NCI-H82 (cell line): Measurements from ENCODE around the gene CLDN7.

Experiments used
- DNase-seq: peaks from one replicate; lab custom pipeline; 2025; lab: John Stamatoyannopoulos, UW

Gene CLDN7

GRCh38 chr17:7262192-7262934, at the start of gene CLDN7:
Gene CLDN7, minus strand, starts transcription at chr17:7262478. Its CDS starts 435 bp downstream, at chr17:7262043.
- no peak for DNase-seq

DNA sequence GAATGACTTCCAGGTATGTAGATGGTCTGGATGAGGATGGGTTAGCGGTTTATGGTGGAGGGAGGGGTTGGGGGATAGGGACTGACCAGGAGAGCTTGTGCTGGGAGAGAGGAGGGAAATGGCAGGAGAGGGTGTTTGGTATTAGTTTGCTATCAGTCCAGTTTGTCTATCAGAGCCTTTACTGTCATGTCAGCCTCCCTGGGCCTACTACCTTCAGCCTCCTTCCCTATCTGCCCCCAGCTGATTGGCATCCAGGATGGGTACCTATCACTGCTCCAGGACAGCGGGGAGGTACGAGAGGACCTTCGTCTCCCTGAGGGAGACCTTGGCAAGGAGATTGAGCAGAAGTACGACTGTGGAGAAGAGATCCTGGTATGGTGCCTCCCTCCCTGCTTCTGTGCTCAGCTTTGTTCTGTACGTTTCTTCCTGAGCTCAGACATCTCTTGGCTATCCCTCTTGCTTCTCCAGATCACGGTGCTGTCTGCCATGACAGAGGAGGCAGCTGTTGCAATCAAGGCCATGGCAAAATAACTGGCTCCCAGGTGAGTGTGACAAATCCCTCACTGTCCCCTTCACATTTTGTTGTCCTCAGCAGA, 48.9 kb upstream of the CLDN7 start:
- no peak for DNase-seq

DNA sequence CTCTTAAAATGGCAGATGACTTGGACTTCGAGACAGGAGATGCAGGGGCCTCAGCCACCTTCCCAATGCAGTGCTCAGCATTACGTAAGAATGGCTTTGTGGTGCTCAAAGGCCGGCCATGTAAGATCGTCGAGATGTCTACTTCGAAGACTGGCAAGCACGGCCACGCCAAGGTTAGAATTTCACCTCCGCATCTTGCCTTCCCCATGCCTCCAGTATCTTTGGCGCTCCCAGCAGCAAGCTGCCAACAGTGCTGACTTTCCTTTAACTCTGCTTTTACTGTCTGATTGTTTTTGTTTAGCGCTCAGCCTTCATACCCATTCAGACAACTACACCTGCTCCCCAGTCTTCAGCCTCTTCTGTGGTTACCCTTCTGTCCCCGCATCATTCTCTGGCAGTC, 47.4 kb upstream of the CLDN7 start:
- no peak for DNase-seq

- peak; percentile 90 for DNase-seq
These were observed 46.6 kb upstream of the CLDN7 start for GRCh38 chr17:7308625-7309433.

GRCh38 chr17:7307686-7308624, 45.7 kb upstream of the CLDN7 start:
- peak; percentile 77 for DNase-seq

DNA sequence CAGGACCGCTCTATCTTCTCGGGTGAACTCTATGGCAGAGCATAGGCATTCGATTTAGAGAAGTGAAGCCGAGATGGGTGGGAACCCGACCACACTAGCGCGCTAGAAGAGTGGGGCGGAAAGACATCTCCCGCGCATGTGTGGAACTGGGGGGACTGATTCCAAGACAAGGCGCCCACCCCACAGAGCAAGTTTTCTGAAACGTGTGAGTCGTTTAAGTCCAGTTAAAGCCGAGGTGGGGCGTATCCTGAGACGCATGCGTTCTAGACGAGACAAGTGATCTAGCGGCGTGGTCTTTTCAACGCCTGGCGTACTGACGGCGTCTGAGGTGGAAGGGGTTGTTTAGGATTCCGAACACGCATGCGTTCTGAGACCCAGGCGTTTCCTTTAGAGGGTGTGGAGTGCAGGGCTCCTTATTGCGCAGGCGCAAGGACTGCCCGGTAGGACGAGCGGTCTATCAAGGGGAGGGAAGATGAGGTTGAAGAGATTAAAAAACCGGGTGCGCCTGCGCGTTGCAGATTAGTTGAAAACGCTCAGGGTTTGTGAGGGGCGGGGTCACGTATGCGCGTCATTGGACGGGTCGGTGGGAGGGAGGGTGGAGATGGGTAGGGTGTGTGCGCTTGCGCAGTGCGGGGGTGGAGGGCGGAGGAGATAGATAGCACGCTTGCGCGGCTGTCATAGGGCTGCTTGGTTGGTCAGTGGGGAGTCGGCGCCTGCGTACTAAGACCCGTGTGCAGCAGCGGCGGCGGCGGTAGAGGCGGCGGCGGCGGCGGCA, 44.8 kb upstream of the CLDN7 start, which contains the start of gene EIF5A:
Gene EIF5A, plus strand, starts transcription at position 718 of the 775 bp plus-strand sequence. CDS start 2,008 bp downstream, outside the sequence.
- peak; percentile 100 for DNase-seq

DNA sequence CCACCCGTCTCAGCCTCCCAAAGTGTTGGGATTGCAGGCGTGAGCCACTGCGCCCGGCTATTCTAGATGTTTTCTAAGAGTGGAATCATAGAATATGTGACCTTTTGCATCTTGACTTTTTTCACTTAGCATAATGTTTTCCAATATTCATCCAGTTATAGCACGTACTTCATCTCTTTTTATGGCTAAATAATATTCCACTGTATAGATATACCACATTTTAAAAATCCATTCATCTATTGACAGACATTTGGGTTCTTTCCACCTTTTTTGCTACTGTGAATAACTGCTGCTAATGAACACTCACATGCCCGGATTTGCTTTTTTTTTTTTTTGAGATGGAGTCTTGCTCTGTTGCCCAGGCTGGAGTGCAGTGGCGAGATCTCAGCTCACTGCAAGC, 41.9 kb upstream of the CLDN7 start:
- no peak for DNase-seq

- DNase-seq = peak; percentile 94
These were observed 34.0 kb upstream of the CLDN7 start for GRCh38 chr17:7296189-7296861.

- DNase-seq = no peak
These were observed 33.2 kb upstream of the CLDN7 start for GRCh38 chr17:7295230-7296180.

DNA sequence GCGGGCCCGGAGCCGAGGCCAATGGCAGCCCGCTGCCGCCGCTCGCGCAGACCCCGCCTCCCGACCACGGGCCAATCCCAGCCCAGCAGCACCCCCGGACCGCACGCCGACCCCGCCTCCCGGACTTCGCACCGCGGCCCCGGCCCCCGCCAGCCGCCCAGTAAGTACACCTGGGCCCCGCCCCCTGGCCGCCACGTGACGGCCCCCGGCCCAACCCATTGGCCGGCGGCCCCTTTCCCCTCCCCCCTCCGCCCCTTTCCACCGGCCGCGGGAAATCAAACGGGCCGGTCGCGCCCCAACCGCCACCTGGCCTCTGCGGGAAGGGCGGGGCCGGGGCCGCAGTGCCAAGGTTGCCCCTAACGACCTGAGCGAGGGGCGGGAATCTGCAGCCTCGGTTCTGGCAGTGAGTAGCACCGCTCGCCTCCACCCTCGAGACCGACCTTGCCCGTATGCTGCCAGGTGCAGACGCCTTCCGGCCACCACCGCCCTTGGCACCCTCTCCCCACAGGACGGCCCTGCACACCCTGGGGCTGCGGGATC, 32.4 kb upstream of the CLDN7 start, which contains the start of gene YBX2:
Gene YBX2, minus strand, starts transcription at position 26 of the 540 bp plus-strand sequence. CDS start 139 bp downstream, outside the sequence.
- peak; percentile 94 for DNase-seq

DNA sequence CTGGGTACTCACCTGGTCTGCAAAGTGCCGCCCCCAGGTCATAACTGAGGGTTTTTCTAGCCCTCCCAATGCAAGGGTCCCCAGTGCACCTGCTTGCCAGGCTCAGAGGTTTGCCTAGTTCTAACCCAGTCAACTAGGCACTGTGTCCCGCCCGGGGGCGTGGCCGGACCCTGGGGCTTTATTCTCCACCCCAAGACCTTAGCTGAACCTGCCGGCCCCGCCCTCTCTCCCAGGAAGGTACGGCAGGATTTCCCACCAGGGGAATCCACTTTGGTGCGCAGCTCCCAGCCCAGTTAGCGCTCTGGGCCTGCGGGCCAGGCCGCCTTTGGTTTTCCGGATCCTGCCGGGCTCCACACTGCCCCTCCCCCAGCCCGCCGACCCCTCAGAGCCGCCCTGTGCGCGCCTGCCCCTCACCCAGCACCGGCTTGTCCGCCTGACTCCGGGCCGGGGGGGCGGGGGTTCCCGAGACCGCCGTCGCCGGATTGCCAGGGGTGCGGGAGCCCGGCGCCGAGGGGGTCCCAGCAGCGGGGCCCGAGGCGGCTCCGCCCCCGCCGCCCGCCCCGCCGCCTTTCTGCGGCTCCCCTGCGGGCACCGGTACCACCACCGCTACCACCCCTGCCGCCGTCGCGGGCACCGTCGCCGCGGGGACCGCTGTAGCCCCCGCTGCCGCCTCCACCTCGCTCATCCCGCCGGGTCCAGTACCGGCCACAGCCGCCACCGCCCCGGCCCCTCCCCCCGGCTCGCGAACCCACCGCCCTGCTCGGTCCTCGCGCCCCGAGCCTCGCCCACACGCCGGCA, 31.7 kb upstream of the CLDN7 start:
- DNase-seq = peak; percentile 87

DNA sequence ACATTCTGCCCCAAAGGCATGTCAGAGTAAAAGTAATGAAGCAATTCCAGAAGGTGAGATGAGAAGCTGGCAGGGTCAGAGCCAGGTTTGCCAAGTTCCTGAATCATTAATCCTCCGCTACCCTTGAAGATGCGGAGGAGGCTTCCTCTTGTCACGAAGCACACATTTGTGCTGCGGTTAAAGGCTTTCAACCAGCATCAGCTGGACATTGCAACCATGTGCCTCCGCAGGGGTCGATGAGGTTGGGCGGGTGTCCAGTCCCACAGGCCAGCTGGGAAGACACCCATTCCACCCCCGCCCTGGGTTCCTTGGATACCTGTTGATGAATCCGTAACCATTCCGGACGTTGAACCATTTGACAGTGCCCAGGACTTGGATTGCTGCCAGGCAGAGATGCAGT, 30.9 kb upstream of the CLDN7 start:
- no peak for DNase-seq

DNA sequence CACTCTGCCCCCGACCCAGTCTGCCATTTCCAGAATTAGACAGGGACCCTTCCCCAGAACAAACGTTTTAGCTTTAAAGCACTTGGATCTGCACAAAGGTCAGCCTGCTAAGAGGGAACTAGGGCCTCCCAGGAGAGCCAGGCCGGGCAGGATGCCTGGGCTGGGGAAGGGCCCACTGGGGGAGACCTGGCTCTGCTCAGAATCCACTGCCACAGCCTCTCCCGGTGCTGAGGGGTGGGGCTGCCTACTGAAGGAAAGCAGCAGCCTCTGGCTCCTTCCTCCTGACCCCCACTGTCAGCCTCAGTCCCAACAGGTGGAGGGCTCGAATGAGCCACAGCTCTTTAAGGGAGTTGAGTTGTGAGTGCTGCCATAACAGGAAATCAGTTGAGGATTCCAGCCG, 30.5 kb upstream of the CLDN7 start:
- DNase-seq = no peak

- DNase-seq = no peak
These were observed 29.9 kb upstream of the CLDN7 start for GRCh38 chr17:7292194-7292593.

DNA sequence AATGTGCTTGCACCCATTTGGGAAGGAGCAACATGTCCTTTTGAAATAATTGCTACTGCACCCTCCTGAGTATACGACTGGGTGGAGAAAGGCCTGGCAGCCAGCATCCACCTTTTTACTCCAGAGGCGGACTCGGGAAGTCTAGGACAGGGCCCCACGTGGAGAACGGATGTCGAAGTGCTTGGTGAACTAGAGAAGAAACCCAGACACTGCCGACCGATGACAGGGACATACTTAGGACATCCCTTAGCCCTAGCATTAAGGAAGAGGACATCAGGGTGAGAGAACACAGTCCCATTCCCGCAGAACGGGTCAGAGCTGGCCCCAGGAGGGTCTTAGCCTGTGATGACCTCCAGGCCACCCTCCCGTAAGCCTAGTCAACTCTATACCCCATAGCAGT, 28.4 kb upstream of the CLDN7 start:
- DNase-seq = no peak

GRCh38 chr17:7290166-7290565, 27.9 kb upstream of the CLDN7 start:
- no peak for DNase-seq

DNA sequence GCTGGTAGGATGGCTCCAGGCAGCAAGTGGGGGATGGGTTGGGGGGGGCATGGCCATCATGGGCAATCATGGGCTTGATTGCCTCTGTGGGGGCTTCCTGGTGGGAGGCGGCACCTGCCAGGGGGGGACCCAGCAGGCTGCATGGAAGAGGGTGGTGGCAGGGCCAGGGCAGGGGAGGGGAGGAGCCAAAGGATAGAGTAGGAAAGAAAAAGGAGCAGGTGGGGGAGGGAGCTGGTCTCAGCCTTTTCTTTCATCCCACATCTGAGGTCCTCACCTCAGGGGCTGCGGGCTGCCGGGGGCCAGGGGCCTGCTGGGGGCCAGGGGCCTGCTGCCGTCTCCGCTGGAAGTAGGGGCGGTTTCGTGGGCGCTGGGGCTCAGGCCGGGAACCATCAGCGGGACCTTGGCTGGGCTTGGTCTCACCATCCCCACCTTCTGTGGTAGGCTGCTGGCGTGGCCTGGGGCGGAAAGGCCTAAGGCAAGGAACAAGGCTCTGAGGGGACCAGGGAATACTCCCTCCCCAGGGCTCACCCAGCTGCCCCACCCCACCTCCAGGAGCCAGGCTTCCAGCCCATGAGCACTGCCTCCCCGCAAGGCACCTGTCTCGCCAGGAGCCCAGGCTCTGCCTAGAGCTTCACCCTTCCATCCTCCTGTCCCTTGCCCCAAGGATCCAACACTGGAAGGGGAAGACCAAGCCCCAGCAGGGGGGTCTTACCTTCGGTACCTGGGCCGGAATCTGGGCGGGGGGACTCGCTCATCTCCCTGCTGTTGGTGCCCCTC, 27.2 kb upstream of the CLDN7 start:
- no peak for DNase-seq
